Panc1 (cell line): ENCODE data around the gene ZNF214.

ENCODE experiments used
- POLR2AphosphoS5 ChIP-seq: IDR thresholded peaks from 2 replicates; pipeline ENCODE4 v1.6.1; 2012; ENCODE audit warnings: mild to moderate bottlenecking, low read depth, low read length, moderate library complexity
- SIN3A ChIP-seq: IDR thresholded peaks from 2 replicates; pipeline ENCODE4 v1.6.1; 2012; ENCODE audit warnings: low read depth, mild to moderate bottlenecking, low read length, moderate library complexity, borderline replicate concordance; ENCODE audit not compliant: insufficient read depth
- TCF7L2 ChIP-seq: IDR thresholded peaks from 2 replicates; pipeline ENCODE4 v1.6.1; 2011; ENCODE audit warnings: mild to moderate bottlenecking, low read depth, low read length, inconsistent platforms
- TF ChIP-seq, protein P1 (sequence below), 2 experiments: IDR thresholded peaks; 2 replicates each; pipeline ENCODE4 v1.6.1; 2011 to 2012; ENCODE audit warnings: low read depth in 2 of 2, control low read depth in 1 of 2, low read length in 1 of 2, mild to moderate bottlenecking in 1 of 2, moderate library complexity in 1 of 2; ENCODE audit not compliant: insufficient read depth in 1 of 2
- TF ChIP-seq, protein P2 (sequence below): fragments of 450-650 bp; IDR thresholded peaks from 2 replicates; pipeline ENCODE4 v1.5.1; 2017; ENCODE audit warnings: mild to moderate bottlenecking

DNA sequence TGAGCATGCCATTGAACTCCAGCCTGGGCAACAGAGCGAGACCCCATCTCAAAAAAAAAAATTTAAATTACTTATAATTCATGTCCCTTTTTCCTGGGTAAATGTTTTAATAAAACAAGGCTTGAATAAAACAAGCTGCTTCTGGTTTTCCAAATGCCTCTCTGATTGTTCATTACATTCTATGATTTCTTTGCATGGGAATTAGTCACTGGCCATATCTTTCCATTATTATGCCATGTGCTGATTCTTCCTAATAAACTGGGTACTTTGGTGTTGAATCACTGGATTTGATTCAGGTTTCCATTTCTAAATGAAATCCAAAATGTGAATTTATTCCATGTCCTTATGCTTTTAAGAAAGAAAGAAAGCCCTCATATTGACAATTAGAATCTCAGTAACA is 51.3 kb downstream of the ZNF214 start:
- TF ChIP-seq, protein P1, sequence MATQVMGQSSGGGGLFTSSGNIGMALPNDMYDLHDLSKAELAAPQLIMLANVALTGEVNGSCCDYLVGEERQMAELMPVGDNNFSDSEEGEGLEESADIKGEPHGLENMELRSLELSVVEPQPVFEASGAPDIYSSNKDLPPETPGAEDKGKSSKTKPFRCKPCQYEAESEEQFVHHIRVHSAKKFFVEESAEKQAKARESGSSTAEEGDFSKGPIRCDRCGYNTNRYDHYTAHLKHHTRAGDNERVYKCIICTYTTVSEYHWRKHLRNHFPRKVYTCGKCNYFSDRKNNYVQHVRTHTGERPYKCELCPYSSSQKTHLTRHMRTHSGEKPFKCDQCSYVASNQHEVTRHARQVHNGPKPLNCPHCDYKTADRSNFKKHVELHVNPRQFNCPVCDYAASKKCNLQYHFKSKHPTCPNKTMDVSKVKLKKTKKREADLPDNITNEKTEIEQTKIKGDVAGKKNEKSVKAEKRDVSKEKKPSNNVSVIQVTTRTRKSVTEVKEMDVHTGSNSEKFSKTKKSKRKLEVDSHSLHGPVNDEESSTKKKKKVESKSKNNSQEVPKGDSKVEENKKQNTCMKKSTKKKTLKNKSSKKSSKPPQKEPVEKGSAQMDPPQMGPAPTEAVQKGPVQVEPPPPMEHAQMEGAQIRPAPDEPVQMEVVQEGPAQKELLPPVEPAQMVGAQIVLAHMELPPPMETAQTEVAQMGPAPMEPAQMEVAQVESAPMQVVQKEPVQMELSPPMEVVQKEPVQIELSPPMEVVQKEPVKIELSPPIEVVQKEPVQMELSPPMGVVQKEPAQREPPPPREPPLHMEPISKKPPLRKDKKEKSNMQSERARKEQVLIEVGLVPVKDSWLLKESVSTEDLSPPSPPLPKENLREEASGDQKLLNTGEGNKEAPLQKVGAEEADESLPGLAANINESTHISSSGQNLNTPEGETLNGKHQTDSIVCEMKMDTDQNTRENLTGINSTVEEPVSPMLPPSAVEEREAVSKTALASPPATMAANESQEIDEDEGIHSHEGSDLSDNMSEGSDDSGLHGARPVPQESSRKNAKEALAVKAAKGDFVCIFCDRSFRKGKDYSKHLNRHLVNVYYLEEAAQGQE (IDR thresholded peaks at IDR 0.05; ENCODE audit: insufficient read depth in 1 of 2, low read depth in 2 of 2, low read length in 1 of 2) = no peak
- TF ChIP-seq, protein P2, sequence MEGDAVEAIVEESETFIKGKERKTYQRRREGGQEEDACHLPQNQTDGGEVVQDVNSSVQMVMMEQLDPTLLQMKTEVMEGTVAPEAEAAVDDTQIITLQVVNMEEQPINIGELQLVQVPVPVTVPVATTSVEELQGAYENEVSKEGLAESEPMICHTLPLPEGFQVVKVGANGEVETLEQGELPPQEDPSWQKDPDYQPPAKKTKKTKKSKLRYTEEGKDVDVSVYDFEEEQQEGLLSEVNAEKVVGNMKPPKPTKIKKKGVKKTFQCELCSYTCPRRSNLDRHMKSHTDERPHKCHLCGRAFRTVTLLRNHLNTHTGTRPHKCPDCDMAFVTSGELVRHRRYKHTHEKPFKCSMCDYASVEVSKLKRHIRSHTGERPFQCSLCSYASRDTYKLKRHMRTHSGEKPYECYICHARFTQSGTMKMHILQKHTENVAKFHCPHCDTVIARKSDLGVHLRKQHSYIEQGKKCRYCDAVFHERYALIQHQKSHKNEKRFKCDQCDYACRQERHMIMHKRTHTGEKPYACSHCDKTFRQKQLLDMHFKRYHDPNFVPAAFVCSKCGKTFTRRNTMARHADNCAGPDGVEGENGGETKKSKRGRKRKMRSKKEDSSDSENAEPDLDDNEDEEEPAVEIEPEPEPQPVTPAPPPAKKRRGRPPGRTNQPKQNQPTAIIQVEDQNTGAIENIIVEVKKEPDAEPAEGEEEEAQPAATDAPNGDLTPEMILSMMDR = no peak
- no peak for TF ChIP-seq TCF7L2
- TF ChIP-seq SIN3A = no peak
- TF ChIP-seq POLR2AphosphoS5 = no peak
